GM12801 (cell line): Measurements from ENCODE around the gene CNNM1.

ENCODE experiments used
- TF ChIP-seq, protein P1 (sequence below): IDR thresholded peaks from one replicate; pipeline ENCODE4 v1.5.1; 2011; ENCODE audit warnings: control low read depth; ENCODE audit not compliant: insufficient read length; ENCODE audit errors: extremely low read depth

The CNNM1 gene

DNA sequence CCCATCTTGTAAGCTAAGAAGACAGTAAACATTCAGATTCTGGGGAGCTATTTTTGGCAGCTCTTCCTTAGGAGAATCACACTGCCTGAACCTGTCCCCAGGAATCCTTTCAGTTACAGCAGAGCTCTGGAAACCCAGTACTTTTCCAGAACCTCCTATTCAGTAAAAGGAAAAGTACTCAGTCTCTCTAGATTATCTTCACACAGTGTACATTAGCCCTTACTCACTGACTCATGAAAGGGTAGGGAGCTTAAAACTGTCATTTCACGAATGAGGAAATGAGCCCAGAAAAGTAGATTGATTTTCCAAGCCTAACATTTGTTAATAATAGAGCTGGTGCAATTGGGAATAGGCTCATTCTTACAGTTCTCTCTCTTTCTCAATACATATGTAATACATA, 3.9 kb upstream of the CNNM1 start:
- TF ChIP-seq, protein P1, sequence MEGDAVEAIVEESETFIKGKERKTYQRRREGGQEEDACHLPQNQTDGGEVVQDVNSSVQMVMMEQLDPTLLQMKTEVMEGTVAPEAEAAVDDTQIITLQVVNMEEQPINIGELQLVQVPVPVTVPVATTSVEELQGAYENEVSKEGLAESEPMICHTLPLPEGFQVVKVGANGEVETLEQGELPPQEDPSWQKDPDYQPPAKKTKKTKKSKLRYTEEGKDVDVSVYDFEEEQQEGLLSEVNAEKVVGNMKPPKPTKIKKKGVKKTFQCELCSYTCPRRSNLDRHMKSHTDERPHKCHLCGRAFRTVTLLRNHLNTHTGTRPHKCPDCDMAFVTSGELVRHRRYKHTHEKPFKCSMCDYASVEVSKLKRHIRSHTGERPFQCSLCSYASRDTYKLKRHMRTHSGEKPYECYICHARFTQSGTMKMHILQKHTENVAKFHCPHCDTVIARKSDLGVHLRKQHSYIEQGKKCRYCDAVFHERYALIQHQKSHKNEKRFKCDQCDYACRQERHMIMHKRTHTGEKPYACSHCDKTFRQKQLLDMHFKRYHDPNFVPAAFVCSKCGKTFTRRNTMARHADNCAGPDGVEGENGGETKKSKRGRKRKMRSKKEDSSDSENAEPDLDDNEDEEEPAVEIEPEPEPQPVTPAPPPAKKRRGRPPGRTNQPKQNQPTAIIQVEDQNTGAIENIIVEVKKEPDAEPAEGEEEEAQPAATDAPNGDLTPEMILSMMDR = no peak

DNA sequence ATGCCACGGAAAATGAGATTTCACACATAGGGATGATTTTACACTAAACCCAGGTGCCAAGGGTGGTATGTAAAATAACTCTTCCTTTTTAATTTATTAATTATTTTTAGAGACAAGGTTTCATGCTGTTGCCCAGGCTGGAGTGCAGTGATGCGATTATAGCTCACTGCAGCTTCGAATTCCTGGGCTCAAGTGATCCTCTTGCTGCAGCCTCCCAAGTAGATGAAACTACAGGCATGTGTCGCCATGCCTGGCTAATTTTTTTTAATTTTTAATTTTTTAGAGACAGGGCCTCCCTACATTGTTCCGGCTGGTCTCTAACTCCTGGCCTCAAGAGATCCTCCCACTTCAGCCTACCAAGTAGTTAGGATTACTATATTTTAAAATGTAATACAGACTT, 2.3 kb upstream of the CNNM1 start:
- TF ChIP-seq, protein P1 = no peak

DNA sequence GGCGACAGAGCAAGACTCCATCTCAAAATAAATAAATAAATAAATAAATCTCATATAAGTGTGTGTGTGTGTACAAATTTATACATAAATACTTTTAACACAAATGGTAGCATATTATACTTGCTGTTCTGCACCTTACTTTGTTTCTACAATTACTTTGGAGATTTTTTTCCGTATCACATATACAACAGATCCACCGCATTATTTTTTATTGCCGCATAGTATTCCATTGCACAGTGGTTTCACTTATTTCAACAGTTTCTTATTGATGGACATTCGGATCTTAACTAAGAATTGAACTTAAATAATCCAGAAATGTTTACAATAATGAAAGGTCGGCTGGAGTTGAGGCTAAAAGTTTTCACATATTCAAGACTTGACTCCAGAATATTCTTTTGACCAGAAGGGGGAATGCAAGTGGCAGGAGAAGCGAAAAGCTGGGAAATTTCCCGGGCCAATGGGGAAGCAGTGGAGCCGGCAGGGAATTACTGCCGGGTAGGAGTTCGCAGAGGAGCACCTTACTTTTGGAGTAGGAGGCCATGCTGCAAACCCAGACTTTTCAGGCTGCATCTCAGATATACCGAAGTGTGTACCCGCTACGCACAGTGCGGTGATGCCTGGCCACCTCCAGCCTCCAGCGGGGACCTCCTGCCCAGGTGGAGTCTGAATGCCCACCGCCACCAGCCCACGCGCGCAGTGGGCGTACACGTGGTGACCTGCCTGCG, 415 bp upstream of the CNNM1 start:
- TF ChIP-seq, protein P1 = no peak

DNA sequence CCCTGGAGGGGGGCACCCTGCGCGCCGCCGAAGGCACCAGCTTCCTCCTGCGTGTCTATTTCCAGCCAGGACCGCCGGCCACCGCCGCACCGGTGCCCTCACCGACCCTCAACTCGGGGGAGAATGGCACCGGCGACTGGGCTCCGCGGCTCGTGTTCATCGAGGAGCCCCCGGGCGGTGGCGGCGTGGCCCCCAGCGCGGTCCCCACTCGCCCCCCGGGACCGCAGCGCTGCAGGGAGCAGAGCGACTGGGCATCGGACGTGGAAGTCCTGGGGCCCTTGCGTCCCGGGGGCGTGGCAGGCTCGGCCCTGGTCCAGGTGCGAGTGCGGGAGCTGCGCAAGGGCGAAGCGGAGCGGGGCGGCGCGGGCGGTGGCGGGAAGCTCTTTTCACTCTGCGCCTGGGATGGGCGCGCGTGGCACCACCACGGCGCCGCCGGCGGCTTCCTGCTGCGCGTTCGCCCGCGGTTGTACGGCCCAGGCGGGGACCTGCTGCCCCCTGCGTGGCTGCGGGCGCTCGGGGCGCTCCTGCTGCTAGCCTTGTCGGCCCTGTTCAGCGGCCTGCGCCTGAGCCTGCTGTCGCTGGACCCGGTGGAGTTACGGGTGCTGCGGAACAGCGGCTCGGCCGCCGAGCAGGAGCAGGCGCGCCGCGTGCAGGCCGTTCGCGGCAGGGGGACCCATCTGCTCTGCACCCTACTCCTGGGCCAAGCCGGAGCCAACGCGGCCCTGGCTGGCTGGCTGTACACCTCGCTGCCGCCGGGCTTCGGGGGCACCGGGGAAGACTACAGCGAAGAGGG, 594 bp downstream of the CNNM1 start:
- TF ChIP-seq, protein P1 = no peak

DNA sequence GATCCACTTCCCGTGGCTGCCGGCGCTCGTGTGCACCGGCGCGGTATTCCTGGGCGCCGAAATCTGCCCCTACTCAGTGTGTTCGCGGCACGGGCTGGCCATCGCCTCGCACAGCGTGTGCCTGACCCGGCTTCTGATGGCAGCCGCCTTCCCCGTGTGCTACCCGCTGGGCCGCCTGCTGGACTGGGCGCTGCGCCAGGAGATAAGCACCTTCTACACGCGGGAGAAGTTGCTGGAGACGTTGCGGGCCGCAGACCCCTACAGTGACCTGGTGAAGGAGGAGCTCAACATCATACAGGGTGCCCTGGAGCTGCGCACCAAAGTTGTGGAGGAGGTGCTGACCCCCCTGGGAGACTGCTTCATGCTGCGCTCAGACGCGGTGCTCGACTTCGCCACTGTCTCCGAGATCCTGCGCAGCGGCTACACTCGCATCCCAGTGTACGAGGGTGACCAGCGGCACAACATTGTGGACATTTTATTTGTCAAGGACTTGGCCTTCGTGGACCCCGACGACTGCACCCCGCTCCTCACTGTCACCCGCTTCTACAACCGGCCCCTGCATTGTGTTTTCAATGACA, 1.3 kb downstream of the CNNM1 start:
- TF ChIP-seq, protein P1 = no peak

DNA sequence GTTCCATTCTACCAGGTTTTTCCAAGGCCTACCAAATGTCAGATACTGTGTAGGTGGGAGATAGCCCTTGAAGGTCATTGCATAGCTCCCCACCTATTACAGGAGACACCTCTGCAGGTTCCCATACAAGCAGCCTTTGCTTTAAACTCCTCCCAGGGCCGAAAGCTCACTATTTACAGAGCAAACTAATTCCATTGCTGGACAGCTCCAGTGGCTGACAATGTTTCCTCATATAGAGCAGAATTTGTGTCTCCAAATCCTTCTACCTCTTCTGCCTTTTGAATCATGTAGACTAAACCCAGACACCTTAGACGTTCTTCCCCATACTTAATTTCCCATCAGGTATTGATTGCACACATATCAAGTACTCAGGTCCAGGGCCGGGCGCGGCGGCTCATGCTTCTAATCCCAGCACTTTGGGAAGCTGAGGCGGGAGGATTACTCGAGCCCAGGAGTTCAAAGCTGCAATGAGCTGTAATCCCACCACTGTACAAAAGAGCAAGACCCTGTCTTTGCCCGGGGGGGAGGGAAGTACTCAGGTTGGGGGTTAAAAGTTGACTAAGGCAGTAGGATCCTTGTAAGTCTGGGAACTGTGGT, 2.1 kb downstream of the CNNM1 start:
- TF ChIP-seq, protein P1 = no peak

DNA sequence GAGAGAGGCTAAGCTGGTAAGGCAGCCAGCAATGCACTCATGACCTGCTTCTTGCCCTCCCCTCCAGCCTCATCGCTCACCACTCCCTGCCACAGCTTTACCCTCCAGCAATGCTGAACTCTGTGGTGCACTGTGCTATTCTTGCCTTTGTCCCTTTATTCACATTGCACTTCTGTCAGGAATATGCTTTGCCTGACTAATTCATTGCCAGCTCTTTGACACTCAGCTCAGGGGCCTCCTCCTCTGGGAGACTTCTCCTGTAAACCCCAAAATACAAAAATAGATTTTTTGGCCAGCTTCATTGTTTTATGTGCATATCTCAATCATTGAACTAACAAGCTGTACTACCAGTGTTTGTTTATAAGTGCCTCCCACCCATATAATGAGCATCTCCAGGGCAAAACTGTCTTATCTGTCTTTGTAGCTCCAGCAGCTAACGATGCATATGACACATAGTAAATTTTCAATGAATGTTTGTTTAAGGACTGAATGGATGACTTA, 8.2 kb downstream of the CNNM1 start:
- TF ChIP-seq, protein P1 = no peak
